Esophagus squamous epithelium (tissue), 5 donors: ENCODE data around the gene APOBEC3H. TPM values are rescaled to one million over a fixed set of nuclear protein-coding genes. Genes with fewer than 3 reads are reported as not detected.
A peak's percentile ranks its signal among the peaks of the same experiment; 100 is the strongest.

Source experiments
- DNase-seq: peaks from one replicate; lab custom pipeline; 2025; lab: John Stamatoyannopoulos, UW
- H3K27ac ChIP-seq, 4 donors: fragments of 200-600 bp; sonication (generic); one replicate each; pipeline ENCODE4 v1.5.1; 2016 to 2019; ENCODE audit warnings: mild to moderate bottlenecking in 1 of 4
- H3K27me3 ChIP-seq, 4 donors: fragments of 200-600 bp; sonication (generic); 1 replicate in 3 of 4; 2 replicates in 1 of 4; pipeline versions ENCODE4 v1.5.1 to v1.6.0; 2017 to 2021; ENCODE audit warnings: antibody characterized with exemption in 1 of 4
- H3K36me3 ChIP-seq, 3 donors: fragments of 200-600 bp; sonication (generic); one replicate each; pipeline ENCODE4 v1.5.1; 2016 to 2019
- H3K4me1 ChIP-seq, 3 donors: fragments of 200-600 bp; sonication (generic); one replicate each; pipeline ENCODE4 v1.5.1; 2017 to 2019
- H3K4me3 ChIP-seq, 4 donors: fragments of 200-600 bp; sonication (generic); 1 replicate in 3 of 4; 2 replicates in 1 of 4; pipeline ENCODE4 v1.5.1; 2016 to 2019; ENCODE audit warnings: mild to moderate bottlenecking in 2 of 4, moderate library complexity in 1 of 4
- H3K9me3 ChIP-seq, 3 donors: fragments of 200-600 bp; sonication (generic); one replicate each; pipeline ENCODE4 v1.5.1; 2016 to 2019
- POLR2A ChIP-seq, 4 donors: fragments of 450-650 bp; IDR thresholded peaks; one replicate each; pipeline ENCODE4 v1.6.1; 2017; ENCODE audit warnings: antibody characterized with exemption in 4 of 4, mild to moderate bottlenecking in 4 of 4, moderate library complexity in 3 of 4
- WGBS, 2 donors: methylation state at CpG; one replicate each; pipeline ENCODE4 v1.1.5; 2018; 5-methylcytosine and 5-hydroxymethylcytosine counted together
- intact Hi-C: fragments of 100-400 bp; cut with DNase I; formaldehyde crosslinking; loops from one replicate; pipeline ENCODE4 v1.15.0; 2022
- total RNA-seq, 4 donors: library from RNA; depleted of rRNA; stranded (reverse); fragments of >200 nt; gene quantifications; one replicate each; pipeline ENCODE4 v1.1.0, GENCODE V29; 2016
- TF ChIP-seq, protein P1 (sequence below), 6 experiments: fragments of 450-650 bp in 4 of 6; fragments of 200-600 bp in 2 of 6; sonication (generic) in 2 of 6; IDR thresholded peaks; one replicate each; pipeline ENCODE4 v1.5.1; 2016 to 2019; ENCODE audit warnings: antibody characterized with exemption in 6 of 6, mild to moderate bottlenecking in 4 of 6, moderate library complexity in 4 of 6
- donor health status: DM: yes; HTN: yes; CAD: no.

APOBEC3H gene
- total RNA-seq, 4 donors from 2014 or later: 0.92 to 0.95 TPM; not detected in 2

GRCh38 chr22:39149915-39150847 lies 53.1 kb downstream of the APOBEC3H start:
- WGBS, 2 donors: 76 to 78% methylated on average over 5 to 10 of the region's 16 CpGs
- Histone ChIP-seq H3K9me3 (no peaks in the 10 kb centered on the region), H3K4me1 (peaks cover 32 to 77% (median 57%) of the 10 kb centered on the region in 3 donors), H3K27me3 (peaks cover 0 to 18% (median 0%) of the 10 kb centered on the region in 4 donors), H3K36me3 (peaks cover 0 to 15% (median 6%) of the 10 kb centered on the region in 3 donors), H3K4me3 (peak overlapping the region in 1 of 4 donors; percentile 97), H3K27ac (peak overlapping the region in 3 of 4 donors; percentile 91 to 98 (median 96))
- no peak for DNase-seq
- intact Hi-C loops: no loop called here
- TF ChIP-seq, protein P1, sequence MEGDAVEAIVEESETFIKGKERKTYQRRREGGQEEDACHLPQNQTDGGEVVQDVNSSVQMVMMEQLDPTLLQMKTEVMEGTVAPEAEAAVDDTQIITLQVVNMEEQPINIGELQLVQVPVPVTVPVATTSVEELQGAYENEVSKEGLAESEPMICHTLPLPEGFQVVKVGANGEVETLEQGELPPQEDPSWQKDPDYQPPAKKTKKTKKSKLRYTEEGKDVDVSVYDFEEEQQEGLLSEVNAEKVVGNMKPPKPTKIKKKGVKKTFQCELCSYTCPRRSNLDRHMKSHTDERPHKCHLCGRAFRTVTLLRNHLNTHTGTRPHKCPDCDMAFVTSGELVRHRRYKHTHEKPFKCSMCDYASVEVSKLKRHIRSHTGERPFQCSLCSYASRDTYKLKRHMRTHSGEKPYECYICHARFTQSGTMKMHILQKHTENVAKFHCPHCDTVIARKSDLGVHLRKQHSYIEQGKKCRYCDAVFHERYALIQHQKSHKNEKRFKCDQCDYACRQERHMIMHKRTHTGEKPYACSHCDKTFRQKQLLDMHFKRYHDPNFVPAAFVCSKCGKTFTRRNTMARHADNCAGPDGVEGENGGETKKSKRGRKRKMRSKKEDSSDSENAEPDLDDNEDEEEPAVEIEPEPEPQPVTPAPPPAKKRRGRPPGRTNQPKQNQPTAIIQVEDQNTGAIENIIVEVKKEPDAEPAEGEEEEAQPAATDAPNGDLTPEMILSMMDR (IDR thresholded peaks at IDR 0.05): no peak
- TF ChIP-seq POLR2A (IDR thresholded peaks at IDR 0.05): no peak

DNA sequence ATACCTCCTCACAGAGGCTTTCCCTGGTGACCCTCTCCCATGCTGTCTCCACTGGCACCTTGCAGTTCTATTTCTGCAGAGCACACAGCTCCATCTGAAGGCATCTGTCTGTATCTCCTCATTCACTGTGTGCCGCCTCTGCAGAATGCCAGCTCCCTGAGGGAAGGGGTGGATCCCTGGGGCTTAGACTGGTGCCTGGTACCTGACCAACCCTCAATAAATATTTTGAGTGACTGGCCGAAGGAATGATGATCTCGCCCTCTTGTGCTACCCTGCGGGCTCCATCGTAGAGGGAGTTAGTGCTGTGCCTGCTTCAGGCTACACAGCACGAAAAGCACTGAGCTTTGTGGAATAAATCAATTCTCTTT lies 53.8 kb downstream of the APOBEC3H start:
- intact Hi-C loops: no loop called here
- peaks cover 0 to 15% (median 6%) of the 10 kb centered on the region in 3 donors for H3K36me3 ChIP-seq
- DNase-seq: no peak
- H3K27me3 ChIP-seq: peaks cover 0 to 18% (median 0%) of the 10 kb centered on the region in 4 donors
- peaks cover 30 to 75% (median 57%) of the 10 kb centered on the region in 3 donors for H3K4me1 ChIP-seq
- H3K27ac ChIP-seq: peak overlapping the region; percentile 85 to 98 (median 94)
- no peak for TF ChIP-seq POLR2A (IDR thresholded peaks at IDR 0.05)
- TF ChIP-seq, protein P1 (IDR thresholded peaks at IDR 0.05): no peak
- WGBS, 2 donors: 25 to 42% methylated on average over 6 of the region's 6 CpGs
- no peaks in the 10 kb centered on the region for H3K9me3 ChIP-seq
- peak overlapping the region in 3 of 4 donors; percentile 74 to 97 (median 89) for H3K4me3 ChIP-seq

DNA sequence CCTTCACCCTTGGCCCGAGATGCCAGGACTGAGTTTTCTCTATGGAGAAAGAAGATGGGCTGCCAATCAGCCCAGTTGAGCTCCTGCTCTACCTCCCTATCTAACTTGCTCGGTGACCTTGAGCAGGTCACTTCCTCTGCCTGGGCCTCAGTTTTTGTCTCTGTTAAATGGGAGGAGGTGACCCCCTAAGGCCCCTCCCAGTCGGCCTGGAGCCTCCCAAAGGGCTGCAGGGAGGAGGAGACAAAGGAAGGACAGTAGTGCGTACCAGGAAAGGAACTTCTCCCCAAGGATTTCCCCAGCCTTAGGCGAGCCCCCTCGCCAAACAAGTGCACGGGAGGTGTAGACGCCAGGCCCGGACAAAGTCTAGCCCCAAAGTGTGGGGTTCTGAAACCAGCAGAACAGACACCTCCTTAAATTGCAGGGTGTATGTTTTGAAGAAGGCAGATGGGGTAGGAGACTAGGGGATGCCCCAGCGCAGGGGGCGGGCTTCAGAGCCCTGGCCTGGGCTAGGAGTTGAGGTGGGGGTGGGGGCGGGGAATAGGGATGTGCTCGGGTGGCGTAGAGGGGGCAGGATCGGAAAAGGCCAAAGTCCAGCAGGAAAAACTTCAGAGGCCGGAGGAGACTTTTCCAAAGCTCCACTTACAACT lies 54.4 kb downstream of the APOBEC3H start:
- TF ChIP-seq, protein P1 (IDR thresholded peaks at IDR 0.05): no peak
- no peak for TF ChIP-seq POLR2A (IDR thresholded peaks at IDR 0.05)
- peak overlapping the region; percentile 85 to 98 (median 94) for H3K27ac ChIP-seq
- H3K4me3 ChIP-seq: peak overlapping the region; percentile 70 to 97 (median 82)
- 28 to 47% methylated on average over 11 of the region's 16 CpGs for WGBS, 2 donors
- H3K4me1 ChIP-seq: peaks cover 24 to 69% (median 51%) of the 10 kb centered on the region in 3 donors
- no peak for DNase-seq
- H3K27me3 ChIP-seq: peaks cover 0 to 18% (median 0%) of the 10 kb centered on the region in 4 donors
- H3K9me3 ChIP-seq: no peaks in the 10 kb centered on the region
- intact Hi-C loops: no loop called here
- peaks cover 0 to 15% (median 6%) of the 10 kb centered on the region in 3 donors for H3K36me3 ChIP-seq

DNA sequence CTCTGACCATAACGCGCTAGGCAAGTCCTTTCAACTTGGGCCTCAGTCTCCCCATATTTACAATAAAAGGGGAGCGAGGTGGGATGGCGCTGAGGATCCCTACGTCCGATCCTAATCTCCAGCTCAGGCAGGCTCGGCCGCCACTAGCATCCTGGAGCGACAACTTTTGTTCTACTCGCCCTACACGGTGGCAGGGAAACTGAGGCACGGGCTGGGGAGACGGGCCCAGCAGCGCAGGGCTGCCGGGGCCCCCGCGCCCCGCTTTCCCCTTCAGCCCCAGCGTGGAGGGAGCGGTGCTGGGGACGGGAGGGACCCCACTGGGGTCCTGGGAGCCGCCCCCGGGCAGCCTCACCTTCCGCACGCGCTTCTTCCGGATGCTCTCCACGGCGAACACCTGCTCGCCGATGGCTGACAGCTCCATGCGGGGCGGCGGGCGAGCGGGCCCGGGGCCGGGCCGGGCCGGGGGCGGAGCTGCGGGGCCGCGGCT lies 55.0 kb downstream of the APOBEC3H start:
- Histone ChIP-seq H3K36me3 (peaks cover 0 to 15% (median 6%) of the 10 kb centered on the region in 3 donors), H3K27me3 (peaks cover 0 to 18% (median 0%) of the 10 kb centered on the region in 4 donors), H3K4me1 (peaks cover 23 to 63% (median 47%) of the 10 kb centered on the region in 3 donors), H3K9me3 (no peaks in the 10 kb centered on the region), H3K4me3 (peak overlapping the region; percentile 70 to 97 (median 82)), H3K27ac (peak overlapping the region; percentile 85 to 98 (median 94))
- 13 to 25% methylated on average over 3 to 16 of the region's 44 CpGs for WGBS, 2 donors
- no peak for DNase-seq
- TF ChIP-seq, protein P1 (IDR thresholded peaks at IDR 0.05): no peak
- TF ChIP-seq POLR2A (IDR thresholded peaks at IDR 0.05): no peak
- intact Hi-C loops: no loop called here
